WTC11 (cell line): ENCODE measurements around the gene TCF20. TPM values are rescaled to one million over a fixed set of nuclear protein-coding genes. Genes with fewer than 3 reads are reported as not detected.

Experiments used
- ATAC-seq: fragments of 200-7000 bp; cut with Tn5 transposase; 2 replicates; pipeline ENCODE4 v1.10.0; 2021; ENCODE audit warnings: mild to moderate bottlenecking, moderate library complexity
- CTCF ChIA-PET: fragments of 300-600 bp; sonication (Branson Sonifier 250); formaldehyde crosslinking; loops from one replicate; lab custom pipeline; 2021; ENCODE audit warnings: antibody characterized with exemption; lab: Charles Lee
- POLR2A ChIA-PET: fragments of 350-600 bp; sonication (Branson Sonifier 250); formaldehyde crosslinking; loops from one replicate; lab custom pipeline; 2021; ENCODE audit warnings: antibody characterized with exemption; lab: Charles Lee
- DNase-seq: peaks from one replicate; pipeline ENCODE4 v3.0.0; 2021; ENCODE audit warnings: low spot score
- H3K27ac Mint-ChIP-seq: 2 replicates; pipeline ENCODE4 v1.8.0; 2021; ENCODE audit warnings: mixed read lengths
- H3K27me3 Mint-ChIP-seq: 2 replicates; pipeline ENCODE4 v1.8.0; 2021; ENCODE audit warnings: low read depth, mild to moderate bottlenecking, moderate library complexity, mixed read lengths
- H3K36me3 Mint-ChIP-seq: 2 replicates; pipeline ENCODE4 v1.8.0; 2021; ENCODE audit warnings: mixed read lengths
- H3K4me1 Mint-ChIP-seq: 2 replicates; pipeline ENCODE4 v1.8.0; 2022; ENCODE audit warnings: mixed read lengths
- H3K4me3 Mint-ChIP-seq: 2 replicates; pipeline ENCODE4 v1.8.0; 2021; ENCODE audit warnings: mild to moderate bottlenecking, moderate library complexity, mixed read lengths
- H3K9me3 Mint-ChIP-seq: 2 replicates; pipeline ENCODE4 v1.8.0; 2021; ENCODE audit warnings: mixed read lengths
- ATF1 ChIP-seq: sonication (generic); formaldehyde crosslinking; IDR thresholded peaks from 2 replicates; pipeline ENCODE4 v1.8.1; 2023; ENCODE audit warnings: mild to moderate bottlenecking, moderate library complexity, missing genetic modification reagents
- ATF6 ChIP-seq: sonication (generic); formaldehyde crosslinking; IDR thresholded peaks from 2 replicates; pipeline ENCODE4 v1.8.1; 2023; ENCODE audit warnings: mild to moderate bottlenecking, missing genetic modification reagents
- EMX1 ChIP-seq: fragments of 250-450 bp; sonication (Bioruptor Pico); IDR thresholded peaks from 2 replicates; pipeline ENCODE4 v1.8.0; 2021; ENCODE audit warnings: mild to moderate bottlenecking
- GTF2I ChIP-seq: fragments of 250-450 bp; sonication (Bioruptor Pico); conservative IDR thresholded peaks from 2 replicates; pipeline ENCODE4 v1.4.0; 2021; ENCODE audit warnings: mild to moderate bottlenecking
- JAZF1 ChIP-seq: fragments of 250-450 bp; sonication (Bioruptor Pico); IDR thresholded peaks from 2 replicates; pipeline ENCODE4 v1.9.0; 2021; ENCODE audit warnings: moderate library complexity, mild to moderate bottlenecking, inconsistent platforms
- MAX ChIP-seq: sonication (generic); formaldehyde crosslinking; IDR thresholded peaks from 2 replicates; pipeline ENCODE4 v1.8.0; 2022; ENCODE audit warnings: mild to moderate bottlenecking, missing genetic modification reagents
- MYBL2 ChIP-seq: sonication (generic); formaldehyde crosslinking; IDR thresholded peaks from 2 replicates; pipeline ENCODE4 v1.8.1; 2023; ENCODE audit warnings: mild to moderate bottlenecking, moderate library complexity, missing genetic modification reagents
- NFE2L1 ChIP-seq: sonication (generic); formaldehyde crosslinking; IDR thresholded peaks from 2 replicates; pipeline ENCODE4 v1.8.1; 2023; ENCODE audit warnings: missing genetic modification reagents
- NFYB ChIP-seq: sonication (generic); formaldehyde crosslinking; conservative IDR thresholded peaks from 2 replicates; pipeline ENCODE4 v1.8.0; 2022; ENCODE audit warnings: low read depth, missing genetic modification reagents
- NR1H2 ChIP-seq: sonication (generic); formaldehyde crosslinking; IDR thresholded peaks from 2 replicates; pipeline ENCODE4 v1.9.0; 2021; ENCODE audit warnings: mild to moderate bottlenecking, moderate library complexity, missing genetic modification reagents
- PRRX2 ChIP-seq: fragments of 250-450 bp; sonication (Bioruptor Pico); IDR thresholded peaks from 2 replicates; pipeline ENCODE4 v1.8.0; 2021; ENCODE audit warnings: mild to moderate bottlenecking
- ZBTB21 ChIP-seq: sonication (generic); formaldehyde crosslinking; IDR thresholded peaks from 2 replicates; pipeline ENCODE4 v1.8.1; 2023; ENCODE audit warnings: mild to moderate bottlenecking, missing genetic modification reagents, borderline replicate concordance
- ZNF121 ChIP-seq: sonication (generic); formaldehyde crosslinking; IDR thresholded peaks from 2 replicates; pipeline ENCODE4 v1.8.0; 2023; ENCODE audit warnings: missing genetic modification reagents
- ZNF138 ChIP-seq: sonication (generic); formaldehyde crosslinking; conservative IDR thresholded peaks from 2 replicates; pipeline ENCODE4 v1.8.1; 2022; ENCODE audit warnings: mild to moderate bottlenecking, moderate library complexity, missing genetic modification reagents
- ZNF232 ChIP-seq: sonication (generic); formaldehyde crosslinking; IDR thresholded peaks from 2 replicates; pipeline ENCODE4 v1.8.0; 2022; ENCODE audit warnings: mild to moderate bottlenecking, missing genetic modification reagents
- ZNF416 ChIP-seq: fragments of 250-450 bp; sonication (Bioruptor Pico); IDR thresholded peaks from 2 replicates; pipeline ENCODE4 v1.9.0; 2021; ENCODE audit warnings: mild to moderate bottlenecking, inconsistent platforms
- ZNF425 ChIP-seq: fragments of 250-450 bp; sonication (Bioruptor Pico); conservative IDR thresholded peaks from 2 replicates; pipeline ENCODE4 v1.9.0; 2021; ENCODE audit warnings: mild to moderate bottlenecking
- total RNA-seq: library from RNA; stranded (reverse); gene quantifications from 3 replicates; pipeline ENCODE4 v1.2.3, GENCODE V29; 2021
- TF ChIP-seq, protein P1 (sequence below): sonication (generic); formaldehyde crosslinking; IDR thresholded peaks from 2 replicates; pipeline ENCODE4 v1.8.1; 2023; ENCODE audit warnings: mild to moderate bottlenecking, moderate library complexity, missing genetic modification reagents
- TF ChIP-seq, protein P2 (sequence below): fragments of 250-450 bp; sonication (Bioruptor Pico); IDR thresholded peaks from 2 replicates; pipeline ENCODE4 v2.1.2; 2022; ENCODE audit warnings: mild to moderate bottlenecking, moderate library complexity
- TF ChIP-seq, protein P3 (sequence below): fragments of 250-450 bp; sonication (Bioruptor Pico); IDR thresholded peaks from 2 replicates; pipeline ENCODE4 v1.9.0; 2021; ENCODE audit warnings: mild to moderate bottlenecking
- TF ChIP-seq, protein P4 (sequence below): sonication (generic); formaldehyde crosslinking; IDR thresholded peaks from 2 replicates; pipeline ENCODE4 v1.8.0; 2022; ENCODE audit warnings: mild to moderate bottlenecking, missing genetic modification reagents
- TF ChIP-seq, protein P5 (sequence below): fragments of 250-450 bp; sonication (Bioruptor Pico); IDR thresholded peaks from 2 replicates; pipeline ENCODE4 v1.9.0; 2021; ENCODE audit warnings: mild to moderate bottlenecking

The TCF20 gene
- total RNA-seq, 1 experiment from 2014 or later, result 77.0 TPM

GRCh38 chr22:42287174-42287890, 16.9 kb upstream of the TCF20 start:
- Mint-ChIP-seq H3K9me3 (no peaks in the 10 kb centered on the region), H3K27ac (no peak overlapping the region), H3K36me3 (no peaks in the 10 kb centered on the region), H3K27me3 (peaks cover 49% of the 10 kb centered on the region), H3K4me3 (no peak overlapping the region), H3K4me1 (peaks cover 23% of the 10 kb centered on the region)
- ATAC-seq, result no peak
- no peak for TF ChIP-seq PRRX2 (CRISPR knock-in tag)
- TF ChIP-seq, protein P1, sequence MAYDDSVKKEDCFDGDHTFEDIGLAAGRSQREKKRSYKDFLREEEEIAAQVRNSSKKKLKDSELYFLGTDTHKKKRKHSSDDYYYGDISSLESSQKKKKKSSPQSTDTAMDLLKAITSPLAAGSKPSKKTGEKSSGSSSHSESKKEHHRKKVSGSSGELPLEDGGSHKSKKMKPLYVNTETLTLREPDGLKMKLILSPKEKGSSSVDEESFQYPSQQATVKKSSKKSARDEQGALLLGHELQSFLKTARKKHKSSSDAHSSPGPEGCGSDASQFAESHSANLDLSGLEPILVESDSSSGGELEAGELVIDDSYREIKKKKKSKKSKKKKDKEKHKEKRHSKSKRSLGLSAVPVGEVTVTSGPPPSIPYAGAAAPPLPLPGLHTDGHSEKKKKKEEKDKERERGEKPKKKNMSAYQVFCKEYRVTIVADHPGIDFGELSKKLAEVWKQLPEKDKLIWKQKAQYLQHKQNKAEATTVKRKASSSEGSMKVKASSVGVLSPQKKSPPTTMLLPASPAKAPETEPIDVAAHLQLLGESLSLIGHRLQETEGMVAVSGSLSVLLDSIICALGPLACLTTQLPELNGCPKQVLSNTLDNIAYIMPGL (CRISPR knock-in tag), result no peak
- no peak for TF ChIP-seq JAZF1 (CRISPR knock-in tag)
- TF ChIP-seq ZNF425 (CRISPR knock-in tag), result no peak
- no peak for TF ChIP-seq ZBTB21 (CRISPR knock-in tag)
- TF ChIP-seq GTF2I (CRISPR knock-in tag), result no peak
- no peak for TF ChIP-seq EMX1 (CRISPR knock-in tag)
- TF ChIP-seq, protein P2, sequence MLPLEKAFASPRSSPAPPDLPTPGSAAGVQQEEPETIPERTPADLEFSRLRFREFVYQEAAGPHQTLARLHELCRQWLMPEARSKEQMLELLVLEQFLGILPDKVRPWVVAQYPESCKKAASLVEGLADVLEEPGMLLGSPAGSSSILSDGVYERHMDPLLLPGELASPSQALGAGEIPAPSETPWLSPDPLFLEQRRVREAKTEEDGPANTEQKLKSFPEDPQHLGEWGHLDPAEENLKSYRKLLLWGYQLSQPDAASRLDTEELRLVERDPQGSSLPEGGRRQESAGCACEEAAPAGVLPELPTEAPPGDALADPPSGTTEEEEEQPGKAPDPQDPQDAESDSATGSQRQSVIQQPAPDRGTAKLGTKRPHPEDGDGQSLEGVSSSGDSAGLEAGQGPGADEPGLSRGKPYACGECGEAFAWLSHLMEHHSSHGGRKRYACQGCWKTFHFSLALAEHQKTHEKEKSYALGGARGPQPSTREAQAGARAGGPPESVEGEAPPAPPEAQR (CRISPR knock-in tag), result no peak
- no peak for TF ChIP-seq NFE2L1
- TF ChIP-seq ZNF121, result no peak
- TF ChIP-seq NR1H2 (CRISPR knock-in tag), result no peak
- no peak for TF ChIP-seq ZNF232 (CRISPR knock-in tag)
- TF ChIP-seq, protein P3, sequence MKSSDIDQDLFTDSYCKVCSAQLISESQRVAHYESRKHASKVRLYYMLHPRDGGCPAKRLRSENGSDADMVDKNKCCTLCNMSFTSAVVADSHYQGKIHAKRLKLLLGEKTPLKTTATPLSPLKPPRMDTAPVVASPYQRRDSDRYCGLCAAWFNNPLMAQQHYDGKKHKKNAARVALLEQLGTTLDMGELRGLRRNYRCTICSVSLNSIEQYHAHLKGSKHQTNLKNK (CRISPR knock-in tag), result no peak
- TF ChIP-seq ZNF416 (CRISPR knock-in tag), result no peak
- no peak for TF ChIP-seq ZNF138
- TF ChIP-seq MYBL2 (CRISPR knock-in tag), result no peak
- no peak for TF ChIP-seq NFYB (CRISPR knock-in tag)
- TF ChIP-seq ATF1, result no peak
- ChIA-PET CTCF (interaction anchor here (1.6 kb wide), 1 partner anchor 149 kb away, joined by 3 read pairs; no protein-coding TSS in a partner anchor), POLR2A (no interaction called here)
- no peak for DNase-seq

GRCh38 chr22:42286205-42286604, 15.8 kb upstream of the TCF20 start:
- Mint-ChIP-seq H3K27ac (no peak overlapping the region), H3K9me3 (no peaks in the 10 kb centered on the region), H3K4me3 (no peak overlapping the region), H3K36me3 (no peaks in the 10 kb centered on the region), H3K4me1 (peaks cover 15% of the 10 kb centered on the region), H3K27me3 (peaks cover 59% of the 10 kb centered on the region)
- ATAC-seq (no peak), DNase-seq (no peak)
- ChIA-PET POLR2A (no interaction called here), CTCF (no interaction called here)
- TF ChIP-seq, protein P4, sequence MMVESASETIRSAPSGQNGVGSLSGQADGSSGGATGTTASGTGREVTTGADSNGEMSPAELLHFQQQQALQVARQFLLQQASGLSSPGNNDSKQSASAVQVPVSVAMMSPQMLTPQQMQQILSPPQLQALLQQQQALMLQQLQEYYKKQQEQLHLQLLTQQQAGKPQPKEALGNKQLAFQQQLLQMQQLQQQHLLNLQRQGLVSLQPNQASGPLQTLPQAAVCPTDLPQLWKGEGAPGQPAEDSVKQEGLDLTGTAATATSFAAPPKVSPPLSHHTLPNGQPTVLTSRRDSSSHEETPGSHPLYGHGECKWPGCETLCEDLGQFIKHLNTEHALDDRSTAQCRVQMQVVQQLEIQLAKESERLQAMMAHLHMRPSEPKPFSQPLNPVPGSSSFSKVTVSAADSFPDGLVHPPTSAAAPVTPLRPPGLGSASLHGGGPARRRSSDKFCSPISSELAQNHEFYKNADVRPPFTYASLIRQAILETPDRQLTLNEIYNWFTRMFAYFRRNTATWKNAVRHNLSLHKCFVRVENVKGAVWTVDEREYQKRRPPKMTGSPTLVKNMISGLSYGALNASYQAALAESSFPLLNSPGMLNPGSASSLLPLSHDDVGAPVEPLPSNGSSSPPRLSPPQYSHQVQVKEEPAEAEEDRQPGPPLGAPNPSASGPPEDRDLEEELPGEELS, result no peak
- TF ChIP-seq, protein P5, sequence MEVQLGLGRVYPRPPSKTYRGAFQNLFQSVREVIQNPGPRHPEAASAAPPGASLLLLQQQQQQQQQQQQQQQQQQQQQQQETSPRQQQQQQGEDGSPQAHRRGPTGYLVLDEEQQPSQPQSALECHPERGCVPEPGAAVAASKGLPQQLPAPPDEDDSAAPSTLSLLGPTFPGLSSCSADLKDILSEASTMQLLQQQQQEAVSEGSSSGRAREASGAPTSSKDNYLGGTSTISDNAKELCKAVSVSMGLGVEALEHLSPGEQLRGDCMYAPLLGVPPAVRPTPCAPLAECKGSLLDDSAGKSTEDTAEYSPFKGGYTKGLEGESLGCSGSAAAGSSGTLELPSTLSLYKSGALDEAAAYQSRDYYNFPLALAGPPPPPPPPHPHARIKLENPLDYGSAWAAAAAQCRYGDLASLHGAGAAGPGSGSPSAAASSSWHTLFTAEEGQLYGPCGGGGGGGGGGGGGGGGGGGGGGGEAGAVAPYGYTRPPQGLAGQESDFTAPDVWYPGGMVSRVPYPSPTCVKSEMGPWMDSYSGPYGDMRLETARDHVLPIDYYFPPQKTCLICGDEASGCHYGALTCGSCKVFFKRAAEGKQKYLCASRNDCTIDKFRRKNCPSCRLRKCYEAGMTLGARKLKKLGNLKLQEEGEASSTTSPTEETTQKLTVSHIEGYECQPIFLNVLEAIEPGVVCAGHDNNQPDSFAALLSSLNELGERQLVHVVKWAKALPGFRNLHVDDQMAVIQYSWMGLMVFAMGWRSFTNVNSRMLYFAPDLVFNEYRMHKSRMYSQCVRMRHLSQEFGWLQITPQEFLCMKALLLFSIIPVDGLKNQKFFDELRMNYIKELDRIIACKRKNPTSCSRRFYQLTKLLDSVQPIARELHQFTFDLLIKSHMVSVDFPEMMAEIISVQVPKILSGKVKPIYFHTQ, result no peak
- TF ChIP-seq ATF6 (no peak), MAX (CRISPR knock-in tag) (no peak), MYBL2 (CRISPR knock-in tag) (no peak)
- TF ChIP-seq, protein P3 (CRISPR knock-in tag), result no peak
